Activated T-helper 1 cell treated with anti-CD3 and anti-CD28 coated beads, Interleukin-12 subunit alpha, Interleukin-12 subunit beta, Interleukin-2, Interleukin-4 antibody, amounts not matched to agents 30 ng/mL and 10 ng/mL and 1 ng/mL, durations not matched to agents 14 hours and 24 hours and 36 hours (primary cell): ENCODE data around the gene SCARF1. TPM values are rescaled to one million over a fixed set of nuclear protein-coding genes. Genes with fewer than 3 reads are reported as not detected.

Source experiments
- DNase-seq: peaks from one replicate; pipeline ENCODE4 v3.0.0; 2021; ENCODE audit warnings: low spot score
- H3K27ac Mint-ChIP-seq: one replicate; pipeline ENCODE4 v1.8.0; 2021; ENCODE audit warnings: mild to moderate bottlenecking, mixed read lengths
- H3K27me3 Mint-ChIP-seq: one replicate; pipeline ENCODE4 v1.8.0; 2022; ENCODE audit warnings: mild to moderate bottlenecking, moderate library complexity, mixed read lengths; ENCODE audit not compliant: insufficient read depth
- H3K36me3 Mint-ChIP-seq: one replicate; pipeline ENCODE4 v1.8.0; 2021; ENCODE audit warnings: low read depth, mixed read lengths
- H3K4me1 Mint-ChIP-seq: one replicate; pipeline ENCODE4 v1.8.0; 2021; ENCODE audit warnings: low read depth, mixed read lengths
- H3K4me3 Mint-ChIP-seq: one replicate; pipeline ENCODE4 v1.8.0; 2021; ENCODE audit warnings: mild to moderate bottlenecking, moderate library complexity, mixed read lengths
- H3K9me3 Mint-ChIP-seq: one replicate; pipeline ENCODE4 v1.8.0; 2021; ENCODE audit warnings: mixed read lengths
- intact Hi-C: fragments of 100-400 bp; cut with micrococcal nuclease; formaldehyde crosslinking; loops from one replicate; pipeline ENCODE4 v1.15.1; 2024
- total RNA-seq: library from RNA; stranded (reverse); gene quantifications from 2 replicates; pipeline ENCODE4 v1.2.3, GENCODE V29; 2022

The SCARF1 gene
- total RNA-seq, 1 donor from 2014 or later: 7.3 TPM

DNA sequence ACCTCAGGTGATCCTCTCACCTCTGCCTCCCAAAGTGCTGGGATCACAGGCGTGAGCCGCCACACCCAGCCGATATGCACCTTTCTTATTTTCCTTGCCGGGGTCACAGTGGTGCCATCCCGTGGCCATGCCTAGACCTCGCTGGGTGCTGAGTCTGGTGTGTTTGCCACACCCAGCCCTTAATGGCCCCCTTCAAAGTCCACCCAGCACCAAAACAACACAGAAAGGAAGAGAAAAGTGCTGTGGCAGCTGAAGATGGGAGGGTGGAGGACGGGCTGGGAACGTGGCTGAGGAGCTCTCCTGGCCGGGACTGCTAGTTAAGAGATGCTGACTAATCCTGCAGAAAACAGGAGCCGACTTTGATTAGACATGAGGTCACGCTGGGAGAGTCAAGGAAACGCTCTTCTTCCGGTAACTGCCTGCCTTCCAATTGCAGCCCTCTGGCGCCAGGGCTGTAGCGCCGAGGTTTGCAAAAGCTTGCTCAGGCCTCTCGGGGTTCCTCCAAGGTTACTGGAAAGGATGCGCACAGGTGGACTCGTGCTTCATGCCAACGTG, 27.8 kb downstream of the SCARF1 start:
- no peak overlapping the region for H3K4me3 Mint-ChIP-seq
- H3K27ac Mint-ChIP-seq: no peak overlapping the region
- H3K4me1 Mint-ChIP-seq: no peaks in the 10 kb centered on the region

DNA sequence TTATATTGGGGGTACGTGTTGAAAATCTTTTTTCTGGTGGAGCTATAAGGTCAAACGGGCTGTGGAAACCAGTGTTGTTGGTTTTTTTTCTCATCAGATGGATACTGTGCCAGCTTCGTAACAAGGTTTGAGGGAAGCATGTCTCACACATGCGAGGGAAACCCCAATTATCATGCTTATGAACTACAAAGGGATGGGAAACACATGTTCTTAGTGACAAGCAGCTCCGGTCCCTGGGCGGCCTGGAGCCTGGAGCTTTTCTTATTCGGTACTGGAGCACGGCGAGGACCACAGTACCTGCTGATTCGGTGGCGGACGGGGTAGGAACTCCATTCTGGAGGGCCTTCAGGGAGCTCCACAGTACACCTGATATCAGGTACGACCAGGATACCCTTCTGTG, 29.4 kb downstream of the SCARF1 start:
- no peaks in the 10 kb centered on the region for H3K27me3 Mint-ChIP-seq
- no peaks in the 10 kb centered on the region for H3K9me3 Mint-ChIP-seq
- no peaks in the 10 kb centered on the region for H3K36me3 Mint-ChIP-seq
- intact Hi-C loops: no loop called here
- H3K27ac Mint-ChIP-seq: no peak overlapping the region
- no peaks in the 10 kb centered on the region for H3K4me1 Mint-ChIP-seq
- H3K4me3 Mint-ChIP-seq: no peak overlapping the region
- DNase-seq: no peak

More for the DNA sequence above, 27.8 kb downstream of the SCARF1 start:
- no peak for DNase-seq
- H3K27me3 Mint-ChIP-seq: no peaks in the 10 kb centered on the region
- no peaks in the 10 kb centered on the region for H3K36me3 Mint-ChIP-seq
- intact Hi-C loops: no loop called here
- no peaks in the 10 kb centered on the region for H3K9me3 Mint-ChIP-seq

DNA sequence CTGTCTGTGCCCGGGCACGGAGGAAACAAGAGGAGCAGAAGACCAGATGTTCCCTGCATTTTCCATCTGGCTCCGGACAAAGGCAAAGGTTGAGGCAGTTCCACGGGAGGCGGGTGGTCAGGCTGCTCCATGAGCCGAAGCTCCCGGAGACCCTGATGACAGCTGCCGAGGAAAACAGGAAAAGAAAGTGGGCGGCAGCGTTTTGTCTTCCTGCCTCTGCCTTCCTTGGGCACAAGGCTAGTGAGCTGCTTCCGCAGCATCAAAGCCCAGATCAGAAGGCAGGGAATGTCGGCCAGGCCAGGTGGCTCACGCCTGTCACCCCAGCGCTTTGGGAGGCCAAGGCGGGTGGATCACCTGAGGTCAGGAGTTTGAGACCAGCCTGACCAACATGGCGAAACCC, 33.1 kb downstream of the SCARF1 start:
- DNase-seq: no peak
- no peaks in the 10 kb centered on the region for H3K36me3 Mint-ChIP-seq
- intact Hi-C loops: no loop called here
- H3K27me3 Mint-ChIP-seq: no peaks in the 10 kb centered on the region
- no peak overlapping the region for H3K27ac Mint-ChIP-seq
- no peaks in the 10 kb centered on the region for H3K9me3 Mint-ChIP-seq
- H3K4me3 Mint-ChIP-seq: no peak overlapping the region
- peaks cover 7% of the 10 kb centered on the region for H3K4me1 Mint-ChIP-seq

DNA sequence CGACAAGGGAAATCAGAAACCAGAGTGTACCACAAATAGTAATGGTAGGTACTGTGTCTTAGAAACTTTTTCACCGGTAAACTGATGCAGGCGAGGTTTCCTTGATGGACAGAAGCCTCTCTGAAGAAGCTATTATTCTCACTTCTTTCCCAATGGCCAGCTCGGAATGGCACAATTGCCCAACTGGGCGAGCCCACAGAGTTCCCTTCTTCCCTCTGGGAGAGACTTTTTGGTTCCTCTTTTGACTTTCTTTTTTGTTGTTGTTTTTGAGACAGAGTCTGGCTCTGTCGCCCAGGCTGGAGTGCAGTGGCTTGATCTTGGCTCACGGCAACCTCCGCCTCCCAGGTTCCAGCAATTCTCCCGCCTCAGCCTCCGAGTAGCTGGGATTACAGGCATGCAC, 33.8 kb downstream of the SCARF1 start:
- Mint-ChIP-seq H3K27me3 (no peaks in the 10 kb centered on the region), H3K4me1 (peaks cover 14% of the 10 kb centered on the region), H3K36me3 (no peaks in the 10 kb centered on the region), H3K27ac (no peak overlapping the region), H3K4me3 (no peak overlapping the region), H3K9me3 (no peaks in the 10 kb centered on the region)
- DNase-seq: no peak
- intact Hi-C loops: no loop called here

DNA sequence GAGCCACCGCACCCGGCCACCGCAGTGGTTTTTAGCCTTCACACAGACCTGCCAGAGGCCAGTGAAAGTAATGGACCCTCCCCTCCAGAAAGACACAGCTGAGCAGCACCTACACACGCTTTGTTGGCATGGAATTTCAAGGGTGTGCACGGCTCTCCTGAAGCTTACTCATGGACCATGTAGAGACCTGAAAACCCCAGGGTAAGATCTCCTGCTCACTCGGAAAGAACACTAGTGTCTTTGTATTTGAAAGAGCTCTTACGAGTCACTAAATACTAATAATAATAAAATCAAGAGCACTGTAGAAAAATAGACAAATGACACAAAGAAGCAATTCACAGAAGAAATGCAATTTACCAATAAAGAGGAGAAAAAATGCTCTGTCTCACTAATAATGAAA, 36.9 kb downstream of the SCARF1 start:
- H3K4me1 Mint-ChIP-seq: peaks cover 20% of the 10 kb centered on the region
- no peaks in the 10 kb centered on the region for H3K27me3 Mint-ChIP-seq
- intact Hi-C loops: no loop called here
- no peaks in the 10 kb centered on the region for H3K9me3 Mint-ChIP-seq
- no peak overlapping the region for H3K4me3 Mint-ChIP-seq
- no peak overlapping the region for H3K27ac Mint-ChIP-seq
- DNase-seq: no peak
- H3K36me3 Mint-ChIP-seq: no peaks in the 10 kb centered on the region

DNA sequence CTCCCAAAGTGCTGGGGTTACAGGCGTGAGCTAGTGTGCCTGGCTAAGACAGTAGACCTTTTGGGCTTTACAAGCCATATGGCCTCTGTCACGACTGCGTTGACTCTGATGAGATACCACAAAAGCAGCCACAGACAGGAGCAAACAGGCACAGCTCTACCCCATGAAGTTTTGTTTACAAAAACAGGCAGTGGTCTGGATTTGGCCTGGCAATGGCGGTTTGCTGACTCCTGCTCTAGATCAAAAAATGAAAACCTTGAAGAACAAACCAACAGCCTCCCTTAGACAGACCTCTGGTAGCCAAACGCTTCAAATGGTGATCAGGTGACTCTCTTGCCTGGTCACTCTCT, 37.6 kb downstream of the SCARF1 start:
- intact Hi-C loops: loop anchor here (1.0 kb wide), 1 partner anchor 20 kb away; the partner anchor contains the start of gene SLC43A2
- Mint-ChIP-seq H3K4me1 (peaks cover 20% of the 10 kb centered on the region), H3K27me3 (no peaks in the 10 kb centered on the region), H3K36me3 (no peaks in the 10 kb centered on the region), H3K9me3 (no peaks in the 10 kb centered on the region), H3K4me3 (no peak overlapping the region), H3K27ac (peak overlapping the region; percentile 84)
- no peak for DNase-seq

DNA sequence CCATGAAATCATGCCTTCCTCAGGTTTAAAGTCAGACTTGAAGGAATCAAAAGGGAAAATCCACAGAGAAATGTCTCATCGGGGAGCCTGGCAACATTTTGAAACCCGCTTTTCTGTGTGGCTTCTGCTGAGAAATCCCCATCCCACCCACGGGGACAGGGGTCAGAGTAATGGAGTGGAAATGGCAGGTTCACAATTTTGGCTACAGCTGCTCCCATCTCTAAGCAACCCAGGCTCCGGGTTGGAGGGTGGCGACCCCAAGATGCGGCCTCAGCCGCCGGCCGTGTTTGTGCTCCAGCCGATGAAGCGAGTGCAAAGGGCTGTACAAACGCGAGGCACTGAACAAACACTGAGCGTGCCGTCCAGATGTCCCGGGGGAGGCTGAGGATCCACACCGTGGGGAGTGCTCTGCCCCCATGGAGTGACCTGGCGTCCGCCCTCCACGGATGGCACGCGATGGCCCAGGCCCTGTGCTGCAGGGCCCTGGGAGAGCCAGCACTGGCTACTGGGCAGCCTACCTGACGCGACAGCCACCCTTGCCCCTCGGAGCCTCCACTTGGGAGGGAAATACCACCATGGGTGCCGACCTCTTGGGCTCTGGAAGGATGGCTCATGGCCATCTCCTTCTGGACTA, 39.1 kb downstream of the SCARF1 start:
- Mint-ChIP-seq H3K27me3 (no peaks in the 10 kb centered on the region), H3K4me1 (peaks cover 20% of the 10 kb centered on the region), H3K9me3 (peaks cover 4% of the 10 kb centered on the region), H3K27ac (peak overlapping the region; percentile 84), H3K36me3 (no peaks in the 10 kb centered on the region), H3K4me3 (no peak overlapping the region)
- no peak for DNase-seq
- intact Hi-C loops: no loop called here

DNA sequence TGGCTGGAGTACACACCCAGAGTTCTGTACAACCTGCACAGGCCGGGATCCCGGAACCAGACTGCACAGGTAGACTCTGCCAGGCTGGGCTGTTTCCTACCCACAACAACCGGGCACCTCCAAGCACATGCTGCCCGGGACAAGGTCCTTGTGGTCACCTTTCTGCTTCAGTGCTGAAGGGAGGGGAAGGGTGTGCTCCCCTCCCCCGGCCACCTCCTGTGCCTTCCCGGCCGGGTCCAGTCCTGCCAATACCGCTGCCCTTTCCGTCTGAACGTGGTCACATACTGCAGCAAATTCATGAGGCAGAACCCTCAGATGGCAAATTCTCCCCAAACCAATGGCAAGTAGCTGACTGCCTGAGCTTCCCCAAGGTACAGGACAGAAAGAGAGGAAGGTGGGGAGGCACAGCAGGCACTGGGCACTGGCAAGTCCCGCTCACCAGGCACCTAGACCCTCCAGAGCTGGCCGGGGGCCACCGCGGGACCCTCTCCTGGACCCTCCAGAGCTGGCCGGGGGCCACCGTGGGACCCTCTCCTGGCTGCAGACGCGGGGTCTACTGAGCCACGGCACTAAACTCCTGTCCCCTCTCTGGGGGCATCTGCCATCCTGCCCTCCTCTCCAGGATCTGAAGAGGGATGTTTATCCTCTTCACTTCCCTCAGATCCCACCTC, 39.7 kb downstream of the SCARF1 start:
- Mint-ChIP-seq H3K27me3 (no peaks in the 10 kb centered on the region), H3K4me1 (peaks cover 20% of the 10 kb centered on the region), H3K4me3 (no peak overlapping the region), H3K9me3 (peaks cover 10% of the 10 kb centered on the region), H3K27ac (peak overlapping the region; percentile 52), H3K36me3 (no peaks in the 10 kb centered on the region)
- no peak for DNase-seq
- intact Hi-C loops: no loop called here

DNA sequence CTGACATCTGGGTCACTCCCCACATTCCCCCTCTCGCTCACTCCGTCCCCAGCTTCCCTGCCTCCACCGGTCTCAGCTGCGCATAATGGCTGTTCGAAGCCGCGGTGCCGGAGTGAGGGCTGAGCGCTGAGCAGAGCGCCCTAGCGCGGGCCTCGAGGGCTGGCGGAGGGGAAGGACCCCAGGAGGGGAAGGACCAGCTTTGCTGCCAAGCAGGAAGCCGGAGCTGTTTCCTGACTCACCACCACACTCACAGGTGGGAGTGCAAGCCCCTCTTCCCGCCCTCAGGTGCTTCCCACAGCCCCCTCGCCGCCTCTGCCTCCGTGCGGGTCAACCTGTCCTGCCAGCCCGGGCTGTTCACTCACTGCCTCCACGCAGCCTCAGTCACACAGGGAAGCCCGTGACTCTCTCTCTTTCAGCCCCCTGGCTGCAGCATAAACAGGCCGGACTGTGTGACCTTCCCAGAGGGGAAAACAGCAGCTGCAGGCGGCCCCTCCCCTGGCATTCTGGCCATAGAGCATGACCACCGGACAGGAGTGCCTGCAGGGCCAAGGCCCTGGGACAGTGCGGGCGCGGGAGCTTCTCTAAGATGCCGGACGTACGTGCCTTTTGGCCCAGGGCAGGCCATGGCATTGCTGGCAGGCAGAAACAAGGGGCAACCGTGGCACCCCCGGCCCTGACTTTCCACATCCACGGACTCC, 40.6 kb downstream of the SCARF1 start:
- no peak overlapping the region for H3K4me3 Mint-ChIP-seq

DNA sequence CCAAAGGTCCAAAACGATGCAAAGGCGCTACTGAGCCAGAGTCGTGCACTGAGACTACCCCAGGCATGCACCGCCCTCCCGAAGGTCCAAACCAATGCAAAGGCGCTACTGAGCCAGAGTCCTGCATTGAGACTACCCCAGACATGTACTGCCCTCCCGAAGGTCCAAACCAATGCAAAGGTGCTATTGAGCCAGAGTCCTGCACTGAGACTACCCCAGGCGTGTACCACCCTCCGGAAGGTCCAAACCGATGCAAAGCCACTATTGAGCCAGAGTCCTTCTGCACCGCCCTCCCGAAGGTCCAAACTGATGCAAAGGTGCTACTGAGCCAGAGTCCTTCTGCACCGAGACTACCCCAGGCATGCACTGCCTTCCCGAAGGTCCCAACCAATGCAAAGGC, 44.0 kb downstream of the SCARF1 start:
- no peak for DNase-seq
- intact Hi-C loops: no loop called here
- Mint-ChIP-seq H3K27me3 (peaks cover 2% of the 10 kb centered on the region), H3K9me3 (peaks cover 12% of the 10 kb centered on the region), H3K36me3 (no peaks in the 10 kb centered on the region), H3K27ac (no peak overlapping the region), H3K4me1 (peaks cover 6% of the 10 kb centered on the region), H3K4me3 (no peak overlapping the region)

More for the DNA sequence above, 40.6 kb downstream of the SCARF1 start:
- H3K4me1 Mint-ChIP-seq: peaks cover 20% of the 10 kb centered on the region
- DNase-seq: no peak
- no peak overlapping the region for H3K27ac Mint-ChIP-seq
- H3K27me3 Mint-ChIP-seq: no peaks in the 10 kb centered on the region
- H3K9me3 Mint-ChIP-seq: peaks cover 12% of the 10 kb centered on the region
- intact Hi-C loops: no loop called here
- H3K36me3 Mint-ChIP-seq: no peaks in the 10 kb centered on the region

DNA sequence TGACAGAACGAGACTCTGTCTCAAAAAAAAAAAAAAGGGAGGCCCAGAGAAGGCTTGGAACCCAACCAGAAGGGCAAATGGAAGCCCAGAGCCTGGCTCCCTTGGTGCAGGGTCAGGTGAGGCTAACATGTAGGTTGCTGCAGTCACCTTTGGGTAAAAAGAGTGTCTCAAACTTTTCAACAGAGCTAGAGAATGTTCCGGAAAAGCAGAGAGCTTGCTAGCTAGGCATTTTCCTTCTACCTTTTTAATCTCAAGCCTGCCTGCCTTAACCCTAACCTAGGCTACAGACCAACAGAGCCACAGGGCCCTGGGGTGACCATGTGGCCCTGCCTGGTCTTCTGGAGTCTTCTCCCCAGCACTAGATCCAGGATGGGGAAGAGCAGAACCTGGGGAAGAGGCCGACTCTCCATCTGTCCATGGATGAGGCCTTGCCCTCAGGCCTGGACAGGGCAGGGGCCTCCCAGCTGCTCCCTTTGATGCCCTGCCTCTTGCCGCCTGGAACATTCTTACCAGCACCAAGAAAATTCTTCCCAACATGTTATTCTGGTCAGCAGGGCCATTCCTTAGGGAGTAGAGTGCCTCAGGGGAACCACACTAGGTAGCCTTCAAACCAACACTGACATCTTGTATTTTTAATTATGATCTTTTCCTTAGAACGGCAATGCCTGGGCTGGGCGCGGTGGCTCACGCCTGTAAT, 47.0 kb downstream of the SCARF1 start:
- no peak for DNase-seq
- no peak overlapping the region for H3K27ac Mint-ChIP-seq
- intact Hi-C loops: no loop called here
- H3K27me3 Mint-ChIP-seq: peaks cover 5% of the 10 kb centered on the region
- H3K36me3 Mint-ChIP-seq: no peaks in the 10 kb centered on the region
- peaks cover 12% of the 10 kb centered on the region for H3K9me3 Mint-ChIP-seq
- H3K4me3 Mint-ChIP-seq: no peak overlapping the region
- no peaks in the 10 kb centered on the region for H3K4me1 Mint-ChIP-seq

DNA sequence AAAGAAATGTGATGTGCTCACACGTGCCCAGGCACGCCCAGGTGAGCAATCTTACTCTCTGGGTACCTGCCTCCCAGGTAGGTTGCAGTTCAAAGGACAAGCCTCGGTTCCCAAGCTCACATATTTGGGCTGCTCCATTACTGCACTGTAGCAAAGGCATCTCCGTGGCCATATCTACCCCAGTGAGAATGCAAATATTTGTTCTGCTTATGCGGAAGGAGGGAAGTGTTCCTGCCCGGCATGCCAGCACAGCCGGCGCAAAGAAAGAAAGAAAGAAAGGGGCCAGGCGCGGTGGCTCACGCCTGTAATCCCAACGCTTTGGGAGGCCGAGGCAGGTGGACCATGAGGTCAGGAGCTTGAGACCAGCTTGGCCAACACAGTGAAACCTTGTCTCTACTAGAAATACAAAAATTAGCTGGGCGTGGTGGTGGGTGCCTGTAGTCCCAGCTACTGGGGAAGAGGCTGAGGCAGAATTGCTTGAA, 47.6 kb downstream of the SCARF1 start:
- intact Hi-C loops: no loop called here
- Mint-ChIP-seq H3K27ac (no peak overlapping the region), H3K4me3 (no peak overlapping the region), H3K9me3 (peaks cover 12% of the 10 kb centered on the region), H3K36me3 (no peaks in the 10 kb centered on the region), H3K4me1 (no peaks in the 10 kb centered on the region), H3K27me3 (peaks cover 6% of the 10 kb centered on the region)
- no peak for DNase-seq

DNA sequence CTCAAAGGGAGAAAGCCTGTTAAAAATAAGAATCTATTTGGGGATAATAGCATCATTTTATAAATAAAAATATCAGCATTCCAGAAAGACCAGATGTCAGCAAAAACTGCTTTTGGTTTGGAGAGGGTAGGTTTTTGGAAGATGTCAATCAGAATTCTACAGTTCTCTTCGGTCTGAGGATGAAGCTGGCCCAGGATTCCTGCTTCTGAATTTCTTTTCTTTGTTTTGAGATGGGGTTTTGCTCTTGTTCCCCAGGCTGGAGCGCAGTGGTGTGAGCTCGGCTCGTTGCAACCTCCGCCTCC, 52.0 kb downstream of the SCARF1 start:
- Mint-ChIP-seq H3K4me1 (no peaks in the 10 kb centered on the region), H3K27me3 (peaks cover 8% of the 10 kb centered on the region), H3K4me3 (no peak overlapping the region), H3K27ac (no peak overlapping the region), H3K36me3 (no peaks in the 10 kb centered on the region), H3K9me3 (no peaks in the 10 kb centered on the region)
- intact Hi-C loops: no loop called here
- DNase-seq: no peak
